ENCODE results near the gene ADCYAP1R1.
"Not testable (repeated sequence)": the region's sequence is repeated elsewhere in the genome, so short reads cannot be mapped to it uniquely, and the experiment has no call there.

Gene ADCYAP1R1

GRCh38 chr7:31146030-31146429, 93.9 kb downstream of the ADCYAP1R1 start:
- no peak for DNase-seq

- DNase-seq, result no peak
Observed at GRCh38 chr7:31146538-31146937, 94.4 kb downstream of the ADCYAP1R1 start.

- DNase-seq, result no peak
Observed at GRCh38 chr7:31151849-31152248, 99.7 kb downstream of the ADCYAP1R1 start.

- DNase-seq, result not testable (repeated sequence)
Observed at GRCh38 chr7:31153318-31153717, 101.2 kb downstream of the ADCYAP1R1 start.

- DNase-seq, result no peak
Observed at GRCh38 chr7:31160941-31161340, 108.8 kb downstream of the ADCYAP1R1 start.
